ENCODE measurements around the gene UAP1L1.

Gene UAP1L1

DNA sequence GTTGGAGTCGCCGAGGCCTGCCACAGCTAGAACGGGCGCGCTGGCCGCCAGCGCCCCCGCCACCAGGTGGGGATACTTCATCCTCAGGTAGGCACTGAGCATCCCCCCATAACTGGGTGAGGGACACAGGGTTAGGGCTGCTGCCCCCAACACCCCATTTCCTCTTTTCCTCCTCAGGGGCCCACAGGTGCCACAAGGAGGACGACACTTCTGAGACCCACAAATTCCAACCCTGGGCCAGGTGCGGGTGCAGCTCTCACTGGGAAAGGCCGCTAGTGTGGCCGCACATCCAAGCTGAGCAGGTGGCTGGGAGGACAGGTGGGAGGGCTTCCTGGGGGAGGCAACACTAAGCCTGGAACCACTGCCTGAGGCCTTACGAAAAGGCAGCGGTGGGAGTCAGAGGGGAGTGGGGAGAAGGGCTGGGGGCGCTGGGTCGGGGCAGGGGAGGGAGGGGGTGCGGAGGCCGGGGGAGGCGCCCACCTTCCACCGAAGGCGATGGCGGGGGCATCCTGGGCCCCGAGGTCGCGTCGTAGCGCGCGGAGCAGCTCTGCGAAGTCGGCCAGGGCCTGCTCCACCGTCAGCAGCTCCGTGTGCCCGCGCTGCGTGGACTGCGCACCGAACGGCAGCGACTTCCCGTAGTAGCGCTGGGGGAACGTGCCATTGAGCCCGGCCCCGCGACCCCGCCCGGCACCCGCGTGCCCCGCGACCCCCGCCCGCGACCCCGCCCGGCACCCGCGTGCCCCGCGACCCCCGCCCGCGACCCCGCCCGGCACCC is 36.3 kb downstream of the UAP1L1 start:
- no peak overlapping the region for H3K4me2 ChIP-seq (ENCODE audit: low read depth, low read length)
- H2AFZ ChIP-seq (ENCODE audit: low read length): no peak overlapping the region
- H3K4me3 ChIP-seq (ENCODE audit: low read length): no peak overlapping the region
- DNase-seq: no peak
- H3K36me3 ChIP-seq (replicated peaks; ENCODE audit: insufficient read depth, low read length): no peaks in the 10 kb centered on the region
- H3K27ac ChIP-seq (ENCODE audit: low read length): no peak overlapping the region
- no peak for TF ChIP-seq EZH2phosphoT487 (IDR thresholded peaks at IDR 0.05; ENCODE audit: low read length)
- TF ChIP-seq, protein P1, sequence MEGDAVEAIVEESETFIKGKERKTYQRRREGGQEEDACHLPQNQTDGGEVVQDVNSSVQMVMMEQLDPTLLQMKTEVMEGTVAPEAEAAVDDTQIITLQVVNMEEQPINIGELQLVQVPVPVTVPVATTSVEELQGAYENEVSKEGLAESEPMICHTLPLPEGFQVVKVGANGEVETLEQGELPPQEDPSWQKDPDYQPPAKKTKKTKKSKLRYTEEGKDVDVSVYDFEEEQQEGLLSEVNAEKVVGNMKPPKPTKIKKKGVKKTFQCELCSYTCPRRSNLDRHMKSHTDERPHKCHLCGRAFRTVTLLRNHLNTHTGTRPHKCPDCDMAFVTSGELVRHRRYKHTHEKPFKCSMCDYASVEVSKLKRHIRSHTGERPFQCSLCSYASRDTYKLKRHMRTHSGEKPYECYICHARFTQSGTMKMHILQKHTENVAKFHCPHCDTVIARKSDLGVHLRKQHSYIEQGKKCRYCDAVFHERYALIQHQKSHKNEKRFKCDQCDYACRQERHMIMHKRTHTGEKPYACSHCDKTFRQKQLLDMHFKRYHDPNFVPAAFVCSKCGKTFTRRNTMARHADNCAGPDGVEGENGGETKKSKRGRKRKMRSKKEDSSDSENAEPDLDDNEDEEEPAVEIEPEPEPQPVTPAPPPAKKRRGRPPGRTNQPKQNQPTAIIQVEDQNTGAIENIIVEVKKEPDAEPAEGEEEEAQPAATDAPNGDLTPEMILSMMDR (IDR thresholded peaks at IDR 0.05; ENCODE audit: low read length): no peak
- no peak for TF ChIP-seq EZH2 (optimal IDR thresholded peaks at IDR 0.05; ENCODE audit: low read depth, low read length)
- H3K9me2 ChIP-seq (replicated peaks; ENCODE audit: insufficient read depth, low read length): no peaks in the 10 kb centered on the region
- no peaks in the 10 kb centered on the region for H3K4me1 ChIP-seq (ENCODE audit: low read length)
- no peaks in the 10 kb centered on the region for H3F3A ChIP-seq (ENCODE audit: insufficient read depth, low read length)
- H3K9me3 ChIP-seq (replicated peaks; ENCODE audit: insufficient read depth, low read length): no peaks in the 10 kb centered on the region
- no peaks in the 10 kb centered on the region for H3K79me2 ChIP-seq (ENCODE audit: low read length)
- H3K27me3 ChIP-seq (replicated peaks; ENCODE audit: insufficient read depth, low read length): peaks cover 15% of the 10 kb centered on the region
- no peak overlapping the region for H3K9ac ChIP-seq (ENCODE audit: low read length)
- H4K20me1 ChIP-seq (ENCODE audit: insufficient read depth, low read length): no peaks in the 10 kb centered on the region

DNA sequence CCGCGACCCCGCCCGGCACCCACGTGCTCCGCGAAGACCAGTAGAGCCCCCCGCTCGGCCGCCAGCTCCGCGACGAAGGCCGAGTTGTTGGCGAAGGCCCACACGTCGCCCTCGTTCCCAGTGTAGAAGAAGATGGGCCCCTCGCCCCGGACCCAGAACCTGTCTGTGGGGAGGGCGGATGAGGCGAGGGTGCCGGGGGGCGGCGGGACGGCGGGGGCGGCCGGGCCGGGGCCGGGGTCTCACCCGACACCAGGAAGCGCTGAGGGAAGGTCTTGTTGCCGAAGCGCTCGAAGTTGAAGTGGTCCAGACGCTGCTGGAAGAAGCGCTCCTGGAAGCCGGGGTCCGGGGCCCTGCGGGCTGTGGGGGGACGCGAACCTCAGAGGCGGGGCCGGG is 36.9 kb downstream of the UAP1L1 start:
- Histone ChIP-seq H2AFZ (ENCODE audit: low read length) (peak overlapping the region; percentile 72), H3K4me3 (ENCODE audit: low read length) (peak overlapping the region; percentile 61), H3K27ac (ENCODE audit: low read length) (no peak overlapping the region), H3K9me3 (replicated peaks; ENCODE audit: insufficient read depth, low read length) (no peaks in the 10 kb centered on the region), H3F3A (ENCODE audit: insufficient read depth, low read length) (no peaks in the 10 kb centered on the region), H3K27me3 (replicated peaks; ENCODE audit: insufficient read depth, low read length) (peaks cover 15% of the 10 kb centered on the region), H3K4me2 (ENCODE audit: low read depth, low read length) (peak overlapping the region; percentile 95), H3K36me3 (replicated peaks; ENCODE audit: insufficient read depth, low read length) (no peaks in the 10 kb centered on the region), H3K9me2 (replicated peaks; ENCODE audit: insufficient read depth, low read length) (no peaks in the 10 kb centered on the region), H3K79me2 (ENCODE audit: low read length) (no peaks in the 10 kb centered on the region), H4K20me1 (ENCODE audit: insufficient read depth, low read length) (no peaks in the 10 kb centered on the region), H3K4me1 (ENCODE audit: low read length) (peaks cover 2% of the 10 kb centered on the region; the same call in 1 of the 2 replicates), H3K9ac (ENCODE audit: low read length) (peak overlapping the region; percentile 62; the same call in 1 of the 2 replicates)
- DNase-seq: no peak
- TF ChIP-seq, protein P1 (IDR thresholded peaks at IDR 0.05; ENCODE audit: low read length): no peak
- TF ChIP-seq EZH2phosphoT487 (IDR thresholded peaks at IDR 0.05; ENCODE audit: low read length): no peak
- no peak for TF ChIP-seq EZH2 (optimal IDR thresholded peaks at IDR 0.05; ENCODE audit: low read depth, low read length)

DNA sequence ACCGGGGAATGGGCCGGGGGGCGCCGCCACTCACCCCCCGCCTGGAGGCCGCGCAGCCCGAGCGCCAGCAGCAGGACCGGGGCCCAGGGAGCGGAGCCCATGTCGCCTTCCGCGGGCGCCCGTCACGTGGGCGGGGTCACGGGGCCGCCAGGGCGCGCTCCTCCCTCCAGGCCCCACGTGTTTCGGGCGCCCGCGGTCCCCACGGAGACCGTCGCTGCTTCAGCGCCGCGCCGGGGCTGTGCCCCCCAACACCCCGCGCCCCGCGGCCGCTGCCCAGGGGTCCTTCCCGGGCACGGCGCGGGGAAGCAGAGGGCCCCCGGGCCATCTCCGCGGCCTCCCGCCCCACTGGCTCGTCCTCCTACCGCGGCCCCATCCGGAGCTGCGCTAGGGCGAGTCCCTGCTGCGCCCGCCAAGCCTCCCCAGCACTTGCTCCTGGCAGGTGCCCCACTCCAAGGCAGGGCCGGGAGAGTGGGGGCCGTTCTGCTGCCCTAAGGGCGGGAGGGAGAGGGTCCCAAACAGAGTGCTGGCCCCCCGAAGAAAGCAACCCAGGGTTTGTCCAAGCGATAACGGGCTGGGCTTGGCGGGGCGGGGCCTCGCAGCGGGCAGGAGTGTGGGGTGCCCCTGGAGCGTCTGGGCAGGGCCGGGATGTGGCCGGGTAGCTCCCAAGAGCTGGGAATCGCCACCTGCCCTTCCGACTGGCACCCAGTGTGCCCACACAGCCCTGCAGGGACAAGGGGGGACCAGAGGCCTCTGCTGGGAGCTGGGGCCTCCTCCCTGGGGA is 37.5 kb downstream of the UAP1L1 start, which contains the start of gene DPP7:
Gene DPP7, minus strand, starts transcription at position 121 of the 781 bp plus-strand sequence. Its CDS starts 20 bp downstream, at position 101.
- TF ChIP-seq EZH2phosphoT487 (IDR thresholded peaks at IDR 0.05; ENCODE audit: low read length) (no peak), EZH2 (optimal IDR thresholded peaks at IDR 0.05; ENCODE audit: low read depth, low read length) (no peak)
- TF ChIP-seq, protein P1 (IDR thresholded peaks at IDR 0.05; ENCODE audit: low read length): no peak
- H3K9me2 ChIP-seq (replicated peaks; ENCODE audit: insufficient read depth, low read length): no peaks in the 10 kb centered on the region
- H3K79me2 ChIP-seq (ENCODE audit: low read length): no peaks in the 10 kb centered on the region
- H3K4me2 ChIP-seq (ENCODE audit: low read depth, low read length): peak within 1 kb of the TSS; percentile 95
- H3K27me3 ChIP-seq (replicated peaks; ENCODE audit: insufficient read depth, low read length): peaks cover 15% of the 10 kb centered on the region
- H3K9me3 ChIP-seq (replicated peaks; ENCODE audit: insufficient read depth, low read length): no peaks in the 10 kb centered on the region
- peak within 1 kb of the TSS; percentile 72 for H2AFZ ChIP-seq (ENCODE audit: low read length)
- peak; percentile 73 for DNase-seq
- H3K36me3 ChIP-seq (replicated peaks; ENCODE audit: insufficient read depth, low read length): no peaks in the 10 kb centered on the region
- peak within 1 kb of the TSS; percentile 62; the same call in 1 of the 2 replicates for H3K9ac ChIP-seq (ENCODE audit: low read length)
- no peak within 1 kb of the TSS for H3K27ac ChIP-seq (ENCODE audit: low read length)
- peaks cover 4% of the 10 kb centered on the region; the same call in 1 of the 2 replicates for H3K4me1 ChIP-seq (ENCODE audit: low read length)
- H3K4me3 ChIP-seq (ENCODE audit: low read length): peak within 1 kb of the TSS; percentile 61
- no peaks in the 10 kb centered on the region for H3F3A ChIP-seq (ENCODE audit: insufficient read depth, low read length)
- no peaks in the 10 kb centered on the region for H4K20me1 ChIP-seq (ENCODE audit: insufficient read depth, low read length)
